Ectodermal cell (in vitro differentiated cells): ENCODE measurements around the gene GPSM3.
"Not testable (repeated sequence)": the region's sequence is repeated elsewhere in the genome, so short reads cannot be mapped to it uniquely, and the experiment has no call there.

Source experiments
- H3K27ac ChIP-seq: 2 replicates; pipeline ENCODE4 v1.7.0; 2013; ENCODE audit warnings: mild to moderate bottlenecking, low read depth, low read length; ENCODE audit not compliant: insufficient read depth, poor library complexity, severe bottlenecking
- H3K27me3 ChIP-seq: 2 replicates; pipeline ENCODE4 v1.7.0; 2013; ENCODE audit warnings: mild to moderate bottlenecking, low read length; ENCODE audit not compliant: insufficient read depth, control insufficient read depth, poor library complexity, severe bottlenecking
- H3K36me3 ChIP-seq: one replicate; pipeline ENCODE4 v1.7.0; 2013; ENCODE audit warnings: low read length; ENCODE audit not compliant: control insufficient read depth, insufficient read depth
- H3K4me1 ChIP-seq: one replicate; pipeline ENCODE4 v1.7.0; 2013; ENCODE audit warnings: low read length; ENCODE audit not compliant: control insufficient read depth, insufficient read depth
- H3K4me3 ChIP-seq: 2 replicates; pipeline ENCODE4 v1.7.0; 2013; ENCODE audit warnings: low read depth, low read length, control low read depth; ENCODE audit not compliant: insufficient read depth
- H3K9me3 ChIP-seq: 2 replicates; pipeline ENCODE4 v1.7.0; 2013; ENCODE audit warnings: mild to moderate bottlenecking, low read length, moderate library complexity; ENCODE audit not compliant: control insufficient read depth
- WGBS, 2 experiments: methylation state at CpG; one replicate each; pipeline ENCODE4 v1.1.7; 2013; ENCODE audit warnings: missing lambda C conversion rate in 2 of 2; 5-methylcytosine and 5-hydroxymethylcytosine counted together

The GPSM3 gene

GRCh38 chr6:32218167-32218566 is 25.7 kb upstream of the GPSM3 start:
- WGBS, 2 experiments, result 85% methylated on average over 7 of the region's 7 CpGs
- Histone ChIP-seq H3K9me3 (no peaks in the 10 kb centered on the region), H3K27ac (no peak overlapping the region), H3K4me3 (no peak overlapping the region), H3K27me3 (no peaks in the 10 kb centered on the region), H3K4me1 (no peaks in the 10 kb centered on the region), H3K36me3 (no peaks in the 10 kb centered on the region)

- no peaks in the 10 kb centered on the region for H3K36me3 ChIP-seq
- no peak overlapping the region for H3K4me3 ChIP-seq
- WGBS, 2 experiments, result 93 to 94% methylated on average over 11 of the region's 11 CpGs
- no peak overlapping the region for H3K27ac ChIP-seq
- no peaks in the 10 kb centered on the region for H3K9me3 ChIP-seq
- H3K27me3 ChIP-seq, result no peaks in the 10 kb centered on the region
- H3K4me1 ChIP-seq, result no peaks in the 10 kb centered on the region
Observed at GRCh38 chr6:32216998-32217397, 24.6 kb upstream of the GPSM3 start.

- WGBS, 2 experiments, result 87 to 91% methylated on average over 10 of the region's 10 CpGs
Observed at GRCh38 chr6:32216285-32216684, 23.8 kb upstream of the GPSM3 start.

GRCh38 chr6:32215617-32216016 is 23.2 kb upstream of the GPSM3 start:
- Histone ChIP-seq H3K4me1 (no peaks in the 10 kb centered on the region), H3K36me3 (no peaks in the 10 kb centered on the region), H3K27me3 (no peaks in the 10 kb centered on the region), H3K4me3 (no peak overlapping the region), H3K27ac (no peak overlapping the region), H3K9me3 (no peaks in the 10 kb centered on the region)
- WGBS, 2 experiments, result 84 to 93% methylated on average over 4 of the region's 4 CpGs

More at GRCh38 chr6:32216285-32216684, 23.8 kb upstream of the GPSM3 start:
- Histone ChIP-seq H3K9me3 (no peaks in the 10 kb centered on the region), H3K4me3 (no peak overlapping the region), H3K4me1 (no peaks in the 10 kb centered on the region), H3K27ac (no peak overlapping the region), H3K36me3 (no peaks in the 10 kb centered on the region), H3K27me3 (no peaks in the 10 kb centered on the region)

GRCh38 chr6:32214126-32214525 is 21.7 kb upstream of the GPSM3 start:
- Histone ChIP-seq H3K27ac (no peak overlapping the region), H3K9me3 (no peaks in the 10 kb centered on the region), H3K36me3 (no peaks in the 10 kb centered on the region), H3K4me3 (no peak overlapping the region), H3K4me1 (no peaks in the 10 kb centered on the region), H3K27me3 (no peaks in the 10 kb centered on the region)
- 80 to 82% methylated on average over 2 to 3 of the region's 3 CpGs for WGBS, 2 experiments

- WGBS, 2 experiments, result 89 to 92% methylated on average over 6 of the region's 6 CpGs
- Histone ChIP-seq H3K9me3 (no peaks in the 10 kb centered on the region), H3K36me3 (no peaks in the 10 kb centered on the region), H3K4me1 (no peaks in the 10 kb centered on the region), H3K27me3 (no peaks in the 10 kb centered on the region), H3K4me3 (no peak overlapping the region), H3K27ac (no peak overlapping the region)
Observed at GRCh38 chr6:32213649-32214048, 21.2 kb upstream of the GPSM3 start.

GRCh38 chr6:32212076-32212760 is 19.8 kb upstream of the GPSM3 start:
- Histone ChIP-seq H3K36me3 (no peaks in the 10 kb centered on the region), H3K4me3 (no peak overlapping the region), H3K27ac (no peak overlapping the region), H3K4me1 (no peaks in the 10 kb centered on the region), H3K27me3 (no peaks in the 10 kb centered on the region), H3K9me3 (no peaks in the 10 kb centered on the region)
- 89 to 90% methylated on average over 12 of the region's 12 CpGs for WGBS, 2 experiments

- H3K36me3 ChIP-seq, H3K9me3 ChIP-seq, H3K4me1 ChIP-seq, H3K4me3 ChIP-seq, H3K27ac ChIP-seq, H3K27me3 ChIP-seq: not testable (repeated sequence)
- 88 to 92% methylated on average over 3 to 4 of the region's 4 CpGs for WGBS, 2 experiments
Observed at GRCh38 chr6:32211432-32211831, 19.0 kb upstream of the GPSM3 start.

- H3K9me3 ChIP-seq, result no peaks in the 10 kb centered on the region
- WGBS, 2 experiments, result 89 to 90% methylated on average over 5 of the region's 5 CpGs
- no peak overlapping the region for H3K4me3 ChIP-seq
- no peaks in the 10 kb centered on the region for H3K36me3 ChIP-seq
- no peak overlapping the region for H3K27ac ChIP-seq
- no peaks in the 10 kb centered on the region for H3K27me3 ChIP-seq
- no peaks in the 10 kb centered on the region for H3K4me1 ChIP-seq
Observed at GRCh38 chr6:32210191-32210601, 17.8 kb upstream of the GPSM3 start.

GRCh38 chr6:32208996-32209395 is 16.6 kb upstream of the GPSM3 start:
- 86% methylated on average over 1 of the region's 1 CpG for WGBS, 2 experiments
- Histone ChIP-seq H3K4me1 (no peaks in the 10 kb centered on the region), H3K27me3 (no peaks in the 10 kb centered on the region), H3K9me3 (no peaks in the 10 kb centered on the region), H3K27ac (no peak overlapping the region), H3K4me3 (no peak overlapping the region), H3K36me3 (no peaks in the 10 kb centered on the region)
